Stomach (tissue), 4 donors: ENCODE results near the gene CIC.

Source experiments
- EP300 ChIP-seq: sonication (generic); formaldehyde crosslinking; IDR thresholded peaks from one replicate; pipeline ENCODE4 v1.6.1; 2017; ENCODE audit warnings: antibody characterized with exemption
- POLR2A ChIP-seq, 4 donors: fragments of 450-650 bp; IDR thresholded peaks; one replicate each; pipeline ENCODE4 v1.6.1; 2016; ENCODE audit warnings: antibody characterized with exemption in 4 of 4, control low read depth in 2 of 4, mild to moderate bottlenecking in 1 of 4, moderate library complexity in 1 of 4
- POLR2AphosphoS5 ChIP-seq, 3 donors: sonication (generic); formaldehyde crosslinking; IDR thresholded peaks; one replicate each; pipeline ENCODE4 v1.6.1; 2016; ENCODE audit warnings: antibody characterized with exemption in 3 of 3
- TF ChIP-seq, protein P1 (sequence below), 7 experiments: fragments of 450-650 bp in 4 of 7; fragments of 200-600 bp in 3 of 7; sonication (generic) in 3 of 7; IDR thresholded peaks; one replicate each; pipeline ENCODE4 v1.5.1; 2016 to 2019; ENCODE audit warnings: antibody characterized with exemption in 7 of 7, control low read depth in 2 of 7, mild to moderate bottlenecking in 1 of 7

- TF ChIP-seq, protein P1, sequence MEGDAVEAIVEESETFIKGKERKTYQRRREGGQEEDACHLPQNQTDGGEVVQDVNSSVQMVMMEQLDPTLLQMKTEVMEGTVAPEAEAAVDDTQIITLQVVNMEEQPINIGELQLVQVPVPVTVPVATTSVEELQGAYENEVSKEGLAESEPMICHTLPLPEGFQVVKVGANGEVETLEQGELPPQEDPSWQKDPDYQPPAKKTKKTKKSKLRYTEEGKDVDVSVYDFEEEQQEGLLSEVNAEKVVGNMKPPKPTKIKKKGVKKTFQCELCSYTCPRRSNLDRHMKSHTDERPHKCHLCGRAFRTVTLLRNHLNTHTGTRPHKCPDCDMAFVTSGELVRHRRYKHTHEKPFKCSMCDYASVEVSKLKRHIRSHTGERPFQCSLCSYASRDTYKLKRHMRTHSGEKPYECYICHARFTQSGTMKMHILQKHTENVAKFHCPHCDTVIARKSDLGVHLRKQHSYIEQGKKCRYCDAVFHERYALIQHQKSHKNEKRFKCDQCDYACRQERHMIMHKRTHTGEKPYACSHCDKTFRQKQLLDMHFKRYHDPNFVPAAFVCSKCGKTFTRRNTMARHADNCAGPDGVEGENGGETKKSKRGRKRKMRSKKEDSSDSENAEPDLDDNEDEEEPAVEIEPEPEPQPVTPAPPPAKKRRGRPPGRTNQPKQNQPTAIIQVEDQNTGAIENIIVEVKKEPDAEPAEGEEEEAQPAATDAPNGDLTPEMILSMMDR (IDR thresholded peaks at IDR 0.05), result no peak
- TF ChIP-seq POLR2AphosphoS5 (IDR thresholded peaks at IDR 0.05) (no peak), POLR2A (IDR thresholded peaks at IDR 0.05) (no peak), EP300 (no peak)
Measured at GRCh38 chr19:42312370-42312769, 43.3 kb downstream of the CIC start.
